Panc1 (cell line): Measurements from ENCODE around the gene SIX3. TPM values are rescaled to one million over a fixed set of nuclear protein-coding genes. Genes with fewer than 3 reads are reported as not detected.

Experiments
- ATAC-seq: fragments of 200-7000 bp; cut with Tn5 transposase; 2 replicates; pipeline ENCODE4 v1.9.1; 2020; ENCODE audit warnings: mild to moderate bottlenecking, moderate library complexity
- BruUV-seq: library from RNA; stranded (reverse); fragments of 400-500 nt; replicated peaks from 2 replicates; lab custom pipeline; 2021; lab: Mats Ljungman, UMichigan
- CTCF ChIA-PET: fragments of 300-600 bp; sonication (Branson Sonifier 250); formaldehyde crosslinking; loops from one replicate; lab custom pipeline; 2022; ENCODE audit warnings: antibody characterized with exemption; lab: Charles Lee
- POLR2A ChIA-PET: fragments of 300-600 bp; sonication (Branson Sonifier 250); formaldehyde crosslinking; loops from one replicate; lab custom pipeline; 2022; ENCODE audit warnings: antibody characterized with exemption; lab: Charles Lee
- DNase-seq: peaks from one replicate; pipeline ENCODE4 v3.0.0-alpha.2; 2010; ENCODE audit warnings: low read depth, low spot score
- H3K27ac ChIP-seq: 2 replicates; pipeline ENCODE4 v1.5.1; 2011; ENCODE audit warnings: mild to moderate bottlenecking, low read length, inconsistent platforms
- H3K27me3 ChIP-seq: fragments of 200-500 bp; sonication (Bioruptor generic); 2 replicates; pipeline ENCODE4 v1.6.0; 2014; ENCODE audit warnings: low read length, inconsistent platforms; ENCODE audit not compliant: control insufficient read depth, insufficient read depth
- H3K36me3 ChIP-seq: fragments of 200-500 bp; sonication (Bioruptor generic); 2 replicates; pipeline ENCODE4 v1.5.1; 2014; ENCODE audit warnings: inconsistent platforms, mild to moderate bottlenecking, low read length, moderate library complexity; ENCODE audit not compliant: control insufficient read depth, insufficient read depth
- H3K4me1 ChIP-seq: 2 replicates; pipeline ENCODE4 v1.5.1; 2011; ENCODE audit warnings: inconsistent platforms, mild to moderate bottlenecking, low read length, moderate library complexity; ENCODE audit not compliant: control insufficient read depth, insufficient read depth
- H3K4me3 ChIP-seq, 2 experiments: 2 replicates each; pipeline ENCODE4 v1.5.1; 2011 to 2012; ENCODE audit warnings: low read depth in 2 of 2, low read length in 2 of 2, mild to moderate bottlenecking in 2 of 2, inconsistent platforms in 1 of 2, moderate library complexity in 1 of 2
- H3K9me3 ChIP-seq: fragments of 200-500 bp; sonication (Bioruptor generic); 2 replicates; pipeline ENCODE4 v1.5.1; 2014; ENCODE audit warnings: low read depth, mild to moderate bottlenecking, inconsistent platforms, low read length, moderate library complexity; ENCODE audit not compliant: control insufficient read depth, insufficient read depth
- POLR2AphosphoS5 ChIP-seq: IDR thresholded peaks from 2 replicates; pipeline ENCODE4 v1.6.1; 2012; ENCODE audit warnings: mild to moderate bottlenecking, low read depth, low read length, moderate library complexity
- SIN3A ChIP-seq: IDR thresholded peaks from 2 replicates; pipeline ENCODE4 v1.6.1; 2012; ENCODE audit warnings: low read depth, mild to moderate bottlenecking, low read length, moderate library complexity, borderline replicate concordance; ENCODE audit not compliant: insufficient read depth
- TCF7L2 ChIP-seq: IDR thresholded peaks from 2 replicates; pipeline ENCODE4 v1.6.1; 2011; ENCODE audit warnings: mild to moderate bottlenecking, low read depth, low read length, inconsistent platforms
- in situ Hi-C: cut with HindIII; loops from 2 replicates; pipeline ENCODE4 v1.10.0; 2016; ENCODE audit warnings: low sequenced_read_pairs, low pct_unique_long_range_greater_than_20kb
- intact Hi-C: fragments of 100-400 bp; cut with micrococcal nuclease; formaldehyde crosslinking; loops from one replicate; pipeline ENCODE4 v1.10.0; 2022; ENCODE audit not compliant: unreplicated experiment
- total RNA-seq: library from RNA; stranded (reverse); gene quantifications from one replicate; pipeline ENCODE4 v1.2.1, GENCODE V29; 2021; ENCODE audit not compliant: unreplicated experiment
- TF ChIP-seq, protein P1 (sequence below), 2 experiments: IDR thresholded peaks; 2 replicates each; pipeline ENCODE4 v1.6.1; 2011 to 2012; ENCODE audit warnings: low read depth in 2 of 2, control low read depth in 1 of 2, low read length in 1 of 2, mild to moderate bottlenecking in 1 of 2, moderate library complexity in 1 of 2; ENCODE audit not compliant: insufficient read depth in 1 of 2
- TF ChIP-seq, protein P2 (sequence below): fragments of 450-650 bp; IDR thresholded peaks from 2 replicates; pipeline ENCODE4 v1.5.1; 2017; ENCODE audit warnings: mild to moderate bottlenecking

Gene SIX3
- total RNA-seq, 1 experiment from 2014 or later, result 0.21 TPM

DNA sequence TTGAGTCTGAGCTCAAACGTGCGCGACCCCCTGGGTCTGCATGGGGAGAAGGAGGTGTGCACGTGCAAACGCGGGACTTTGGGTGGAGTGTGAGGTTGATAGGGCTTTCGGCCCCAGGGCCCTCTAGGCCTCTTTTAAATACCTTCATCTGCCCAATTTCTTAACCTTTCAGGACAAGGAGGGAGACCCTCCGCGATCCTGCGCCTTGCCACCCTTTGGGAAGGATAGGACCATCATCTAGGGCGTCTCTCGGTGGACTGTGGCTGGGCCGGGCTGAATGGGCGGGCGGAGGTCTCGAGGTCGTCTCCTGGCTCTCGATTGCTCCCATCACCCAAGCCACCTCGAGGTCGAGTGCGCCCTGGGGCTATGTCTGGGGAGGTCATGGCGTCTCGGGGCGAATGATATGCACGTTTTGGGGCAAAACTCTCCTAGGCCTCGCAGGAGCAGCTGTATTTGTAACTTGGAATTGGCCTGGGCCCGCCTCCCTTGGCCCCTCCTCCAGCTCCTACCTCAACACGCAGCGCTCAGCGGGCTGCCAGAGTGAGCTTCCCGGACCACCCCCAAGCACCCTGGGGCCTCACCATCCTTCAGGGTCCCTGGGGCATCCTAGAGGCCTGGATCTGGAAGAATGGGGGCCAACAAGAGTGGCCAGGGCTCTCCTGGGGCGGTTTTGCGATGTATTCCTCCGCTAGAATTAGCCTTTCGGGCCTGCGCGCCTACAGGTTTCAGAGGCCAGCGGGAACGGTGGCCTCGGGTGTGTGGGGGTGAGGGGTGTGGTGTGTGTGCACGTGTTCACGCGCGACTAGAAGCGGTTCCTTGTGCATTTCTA, 8.7 kb upstream of the SIX3 start:
- CTCF ChIA-PET, result no interaction called here
- H3K27me3 ChIP-seq, result peaks cover 2% of the 10 kb centered on the region; the same call in 1 of the 2 replicates
- DNase-seq, result no peak

DNA sequence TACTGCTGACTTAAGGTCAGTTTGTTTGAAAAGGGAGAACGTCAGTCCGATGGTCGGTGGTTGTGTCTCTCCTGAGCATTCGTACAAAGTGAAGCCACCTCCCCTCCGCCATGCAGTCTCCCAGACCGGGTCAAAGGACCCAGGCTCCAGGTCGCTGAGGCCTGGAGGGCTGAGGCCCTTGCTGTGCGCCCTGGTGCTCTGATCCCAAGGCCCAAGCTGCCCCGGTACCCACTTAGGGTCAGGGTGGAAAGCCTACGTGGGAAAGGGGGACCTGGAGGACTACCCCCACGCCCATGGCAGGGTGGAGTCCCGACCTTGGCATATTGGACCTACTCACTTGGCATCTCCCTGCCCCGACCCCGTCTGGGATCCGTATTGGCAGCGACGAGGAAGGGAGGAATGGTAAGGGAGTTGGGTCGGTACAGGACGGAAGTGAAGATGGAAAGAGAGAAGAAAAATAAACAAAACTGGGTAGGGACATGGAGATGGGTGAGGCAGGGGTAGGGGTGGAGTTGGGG, 8.0 kb upstream of the SIX3 start:
- H3K27me3 ChIP-seq, result peaks cover 2% of the 10 kb centered on the region; the same call in 1 of the 2 replicates
- intact Hi-C loops, result no loop called here

More for the DNA sequence above, 8.7 kb upstream of the SIX3 start:
- H3K27ac ChIP-seq, result no peak overlapping the region
- POLR2A ChIA-PET, result no interaction called here
- intact Hi-C loops, result no loop called here
- TF ChIP-seq SIN3A, result no peak
- no peak for TF ChIP-seq TCF7L2
- TF ChIP-seq, protein P1, sequence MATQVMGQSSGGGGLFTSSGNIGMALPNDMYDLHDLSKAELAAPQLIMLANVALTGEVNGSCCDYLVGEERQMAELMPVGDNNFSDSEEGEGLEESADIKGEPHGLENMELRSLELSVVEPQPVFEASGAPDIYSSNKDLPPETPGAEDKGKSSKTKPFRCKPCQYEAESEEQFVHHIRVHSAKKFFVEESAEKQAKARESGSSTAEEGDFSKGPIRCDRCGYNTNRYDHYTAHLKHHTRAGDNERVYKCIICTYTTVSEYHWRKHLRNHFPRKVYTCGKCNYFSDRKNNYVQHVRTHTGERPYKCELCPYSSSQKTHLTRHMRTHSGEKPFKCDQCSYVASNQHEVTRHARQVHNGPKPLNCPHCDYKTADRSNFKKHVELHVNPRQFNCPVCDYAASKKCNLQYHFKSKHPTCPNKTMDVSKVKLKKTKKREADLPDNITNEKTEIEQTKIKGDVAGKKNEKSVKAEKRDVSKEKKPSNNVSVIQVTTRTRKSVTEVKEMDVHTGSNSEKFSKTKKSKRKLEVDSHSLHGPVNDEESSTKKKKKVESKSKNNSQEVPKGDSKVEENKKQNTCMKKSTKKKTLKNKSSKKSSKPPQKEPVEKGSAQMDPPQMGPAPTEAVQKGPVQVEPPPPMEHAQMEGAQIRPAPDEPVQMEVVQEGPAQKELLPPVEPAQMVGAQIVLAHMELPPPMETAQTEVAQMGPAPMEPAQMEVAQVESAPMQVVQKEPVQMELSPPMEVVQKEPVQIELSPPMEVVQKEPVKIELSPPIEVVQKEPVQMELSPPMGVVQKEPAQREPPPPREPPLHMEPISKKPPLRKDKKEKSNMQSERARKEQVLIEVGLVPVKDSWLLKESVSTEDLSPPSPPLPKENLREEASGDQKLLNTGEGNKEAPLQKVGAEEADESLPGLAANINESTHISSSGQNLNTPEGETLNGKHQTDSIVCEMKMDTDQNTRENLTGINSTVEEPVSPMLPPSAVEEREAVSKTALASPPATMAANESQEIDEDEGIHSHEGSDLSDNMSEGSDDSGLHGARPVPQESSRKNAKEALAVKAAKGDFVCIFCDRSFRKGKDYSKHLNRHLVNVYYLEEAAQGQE (IDR thresholded peaks at IDR 0.05; ENCODE audit: insufficient read depth in 1 of 2, low read depth in 2 of 2, low read length in 1 of 2), result no peak
- no peak for TF ChIP-seq POLR2AphosphoS5
- TF ChIP-seq, protein P2, sequence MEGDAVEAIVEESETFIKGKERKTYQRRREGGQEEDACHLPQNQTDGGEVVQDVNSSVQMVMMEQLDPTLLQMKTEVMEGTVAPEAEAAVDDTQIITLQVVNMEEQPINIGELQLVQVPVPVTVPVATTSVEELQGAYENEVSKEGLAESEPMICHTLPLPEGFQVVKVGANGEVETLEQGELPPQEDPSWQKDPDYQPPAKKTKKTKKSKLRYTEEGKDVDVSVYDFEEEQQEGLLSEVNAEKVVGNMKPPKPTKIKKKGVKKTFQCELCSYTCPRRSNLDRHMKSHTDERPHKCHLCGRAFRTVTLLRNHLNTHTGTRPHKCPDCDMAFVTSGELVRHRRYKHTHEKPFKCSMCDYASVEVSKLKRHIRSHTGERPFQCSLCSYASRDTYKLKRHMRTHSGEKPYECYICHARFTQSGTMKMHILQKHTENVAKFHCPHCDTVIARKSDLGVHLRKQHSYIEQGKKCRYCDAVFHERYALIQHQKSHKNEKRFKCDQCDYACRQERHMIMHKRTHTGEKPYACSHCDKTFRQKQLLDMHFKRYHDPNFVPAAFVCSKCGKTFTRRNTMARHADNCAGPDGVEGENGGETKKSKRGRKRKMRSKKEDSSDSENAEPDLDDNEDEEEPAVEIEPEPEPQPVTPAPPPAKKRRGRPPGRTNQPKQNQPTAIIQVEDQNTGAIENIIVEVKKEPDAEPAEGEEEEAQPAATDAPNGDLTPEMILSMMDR, result no peak
- no peak overlapping the region for H3K4me3 ChIP-seq
- no peaks in the 10 kb centered on the region for H3K4me1 ChIP-seq
- H3K36me3 ChIP-seq, result no peaks in the 10 kb centered on the region
- no peaks in the 10 kb centered on the region for H3K9me3 ChIP-seq
- BruUV-seq, result no TSS peak
- in situ Hi-C loops, result no loop called here
- ATAC-seq, result no peak

More for the DNA sequence above, 8.0 kb upstream of the SIX3 start:
- CTCF ChIA-PET, result no interaction called here
- H3K9me3 ChIP-seq, result no peaks in the 10 kb centered on the region
- POLR2A ChIA-PET, result no interaction called here
- TF ChIP-seq TCF7L2 (no peak), SIN3A (no peak), POLR2AphosphoS5 (no peak)
- TF ChIP-seq, protein P2, result no peak
- TF ChIP-seq, protein P1 (IDR thresholded peaks at IDR 0.05; ENCODE audit: insufficient read depth in 1 of 2, low read depth in 2 of 2, low read length in 1 of 2), result no peak
- H3K4me3 ChIP-seq, result no peak overlapping the region
- in situ Hi-C loops, result no loop called here
- H3K4me1 ChIP-seq, result 0 out of 2 replicates have a peak, but pooled peaks cover 5% of the 10 kb centered on the region
- ATAC-seq (no peak), DNase-seq (no peak)
- H3K27ac ChIP-seq, result no peak overlapping the region
- no TSS peak for BruUV-seq
- no peaks in the 10 kb centered on the region for H3K36me3 ChIP-seq
